DND-41 (cell line): ENCODE measurements around the gene CHMP6.

Experiments used
- CTCF ChIP-seq: IDR thresholded peaks from 2 replicates; pipeline ENCODE4 v1.5.1; 2012; ENCODE audit warnings: borderline replicate concordance, low read length, moderate library complexity, mild to moderate bottlenecking; ENCODE audit not compliant: poor library complexity, severe bottlenecking; ENCODE audit errors: extremely low read depth
- EZH2 ChIP-seq: IDR thresholded peaks from 3 replicates; pipeline ENCODE4 v1.6.1; 2012; ENCODE audit warnings: borderline replicate concordance, low read depth, mild to moderate bottlenecking, moderate library complexity, low read length, inconsistent platforms; ENCODE audit not compliant: severe bottlenecking

GRCh38 chr17:80967404-80967872 lies 24.2 kb upstream of the CHMP6 start:
- TF ChIP-seq CTCF (no peak), EZH2 (no peak)
